ENCODE results near the gene SPOCK3.
"Not testable (repeated sequence)": the region's sequence is repeated elsewhere in the genome, so short reads cannot be mapped to it uniquely, and the experiment has no call there.

The SPOCK3 gene

GRCh38 chr4:167234316-167234881 lies at the start of gene SPOCK3:
SPOCK3 (minus strand) TSS chr4:167234494.
- peak; percentile 60 for DNase-seq

GRCh38 chr4:167282171-167282864 lies 48.0 kb upstream of the SPOCK3 start:
- no peak for DNase-seq

- not testable (repeated sequence) for DNase-seq
Measured at GRCh38 chr4:167281545-167281944, 47.3 kb upstream of the SPOCK3 start.

GRCh38 chr4:167274351-167274750 lies 40.1 kb upstream of the SPOCK3 start:
- no peak for DNase-seq

GRCh38 chr4:167265231-167265630 lies 30.9 kb upstream of the SPOCK3 start:
- no peak for DNase-seq

- no peak for DNase-seq
Measured at GRCh38 chr4:167248271-167248670, 14.0 kb upstream of the SPOCK3 start.

GRCh38 chr4:167239627-167240026 lies 5.3 kb upstream of the SPOCK3 start:
- no peak for DNase-seq

GRCh38 chr4:167238226-167238625 lies 3.9 kb upstream of the SPOCK3 start:
- DNase-seq: no peak

- DNase-seq: peak; percentile 65
Measured at GRCh38 chr4:167233685-167234315, 494 bp downstream of the SPOCK3 start.

- no peak for DNase-seq
Measured at GRCh38 chr4:167232805-167233684, 1.2 kb downstream of the SPOCK3 start.

- DNase-seq: no peak
Measured at GRCh38 chr4:167230744-167231143, 3.5 kb downstream of the SPOCK3 start.

GRCh38 chr4:167222099-167222498 lies 12.2 kb downstream of the SPOCK3 start:
- peak; percentile 31 for DNase-seq

GRCh38 chr4:167221084-167221483 lies 13.2 kb downstream of the SPOCK3 start:
- DNase-seq: no peak

GRCh38 chr4:167218022-167218608 lies 16.2 kb downstream of the SPOCK3 start:
- no peak for DNase-seq

GRCh38 chr4:167216783-167217182 lies 17.5 kb downstream of the SPOCK3 start:
- DNase-seq: no peak

- no peak for DNase-seq
Measured at GRCh38 chr4:167210166-167210565, 24.1 kb downstream of the SPOCK3 start.

- no peak for DNase-seq
Measured at GRCh38 chr4:167196344-167197012, 37.8 kb downstream of the SPOCK3 start.

GRCh38 chr4:167190379-167190778 lies 43.9 kb downstream of the SPOCK3 start:
- no peak for DNase-seq

GRCh38 chr4:167185465-167185864 lies 48.8 kb downstream of the SPOCK3 start:
- no peak for DNase-seq

- no peak for DNase-seq
Measured at GRCh38 chr4:167183036-167183435, 51.3 kb downstream of the SPOCK3 start.

GRCh38 chr4:167177925-167178324 lies 56.4 kb downstream of the SPOCK3 start:
- peak; percentile 5 for DNase-seq

- DNase-seq: no peak
Measured at GRCh38 chr4:167176723-167177367, 57.4 kb downstream of the SPOCK3 start.
